ENCODE measurements around the gene GRID2. TPM values are rescaled to one million over a fixed set of nuclear protein-coding genes. Genes with fewer than 3 reads are reported as not detected.

GRID2 gene
- total and polyA plus RNA-seq, 2 of the 13 experiments (the other 11 are each of a cell fraction or from before 2014, with no cell fraction given), result not detected

DNA sequence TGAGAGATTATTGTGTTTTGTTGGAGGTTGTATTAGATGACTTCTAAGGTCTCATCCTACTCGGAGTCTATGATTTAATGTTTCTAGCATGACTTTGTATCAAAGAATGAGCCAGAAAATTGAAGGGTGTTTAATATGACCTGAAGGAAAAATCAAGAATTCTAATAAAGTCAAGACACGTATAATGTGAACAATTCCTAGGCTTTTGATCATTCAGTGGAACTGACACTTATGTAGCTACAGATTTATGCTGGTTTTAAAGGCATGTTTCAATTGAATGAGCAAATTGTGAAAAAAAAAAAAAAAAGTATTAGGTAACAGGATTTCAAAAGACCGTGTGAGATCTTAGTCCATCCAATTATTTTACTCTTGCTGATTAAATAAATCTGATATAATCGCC is 64.9 kb downstream of the GRID2 start (continued):
- TF ChIP-seq ZNF605 (CRISPR knock-in tag; IDR thresholded peaks at IDR 0.05) (no peak), MED1 (CRISPR knock-in tag; IDR thresholded peaks at IDR 0.05) (no peak), KMT2A (CRISPR knock-in tag; IDR thresholded peaks at IDR 0.05) (no peak), MEIS2 (CRISPR knock-in tag; IDR thresholded peaks at IDR 0.05) (no peak), ZNF446 (CRISPR knock-in tag; IDR thresholded peaks at IDR 0.05) (no peak)
- TF ChIP-seq, protein P1, sequence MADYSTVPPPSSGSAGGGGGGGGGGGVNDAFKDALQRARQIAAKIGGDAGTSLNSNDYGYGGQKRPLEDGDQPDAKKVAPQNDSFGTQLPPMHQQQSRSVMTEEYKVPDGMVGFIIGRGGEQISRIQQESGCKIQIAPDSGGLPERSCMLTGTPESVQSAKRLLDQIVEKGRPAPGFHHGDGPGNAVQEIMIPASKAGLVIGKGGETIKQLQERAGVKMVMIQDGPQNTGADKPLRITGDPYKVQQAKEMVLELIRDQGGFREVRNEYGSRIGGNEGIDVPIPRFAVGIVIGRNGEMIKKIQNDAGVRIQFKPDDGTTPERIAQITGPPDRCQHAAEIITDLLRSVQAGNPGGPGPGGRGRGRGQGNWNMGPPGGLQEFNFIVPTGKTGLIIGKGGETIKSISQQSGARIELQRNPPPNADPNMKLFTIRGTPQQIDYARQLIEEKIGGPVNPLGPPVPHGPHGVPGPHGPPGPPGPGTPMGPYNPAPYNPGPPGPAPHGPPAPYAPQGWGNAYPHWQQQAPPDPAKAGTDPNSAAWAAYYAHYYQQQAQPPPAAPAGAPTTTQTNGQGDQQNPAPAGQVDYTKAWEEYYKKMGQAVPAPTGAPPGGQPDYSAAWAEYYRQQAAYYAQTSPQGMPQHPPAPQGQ (CRISPR knock-in tag; IDR thresholded peaks at IDR 0.05; ENCODE audit: borderline replicate concordance), result no peak
- TF ChIP-seq, protein P2, sequence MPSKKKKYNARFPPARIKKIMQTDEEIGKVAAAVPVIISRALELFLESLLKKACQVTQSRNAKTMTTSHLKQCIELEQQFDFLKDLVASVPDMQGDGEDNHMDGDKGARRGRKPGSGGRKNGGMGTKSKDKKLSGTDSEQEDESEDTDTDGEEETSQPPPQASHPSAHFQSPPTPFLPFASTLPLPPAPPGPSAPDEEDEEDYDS (CRISPR knock-in tag; IDR thresholded peaks at IDR 0.05), result no peak

DNA sequence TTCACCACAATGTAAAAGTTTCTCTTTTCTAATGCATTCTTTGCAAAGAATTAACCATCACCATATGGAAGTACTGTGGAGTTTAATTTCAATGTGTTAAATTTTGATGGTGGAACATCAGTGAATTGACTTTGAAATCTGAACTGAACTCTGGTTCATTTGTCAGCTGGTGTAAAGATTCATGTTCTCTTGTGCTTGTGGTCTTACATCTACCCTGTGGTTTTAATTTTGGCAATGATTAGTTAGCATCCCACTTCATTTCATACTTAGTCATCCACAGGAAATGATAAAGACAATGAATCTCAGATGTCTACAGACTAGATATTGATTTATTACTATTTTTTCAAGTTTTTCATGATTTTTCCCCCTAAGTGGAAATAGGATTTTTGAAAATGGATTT is 77.8 kb downstream of the GRID2 start:
- BruUV-seq (replicated peaks), result no TSS peak
- no peaks in the 10 kb centered on the region for H4K20me1 ChIP-seq (ENCODE audit: insufficient read depth, low read length)
- no peak for ATAC-seq
- H2AFZ ChIP-seq (ENCODE audit: low read length), result no peak overlapping the region
- intact Hi-C loops (cut with micrococcal nuclease; ENCODE audit: unreplicated experiment), result no loop called here
- CTCF ChIA-PET (ENCODE audit: low intra/inter-chr PET ratio, low total read pairs), result no interaction called here
- H3K9me3 ChIP-seq (ENCODE audit: low read length), result 0 out of 2 replicates have a peak, but pooled peaks cover 4% of the 10 kb centered on the region
- no peaks in the 10 kb centered on the region for H3K4me1 ChIP-seq (ENCODE audit: insufficient read depth, low read length)
- no peak for FAIRE-seq
- no peak overlapping the region for H3K27ac ChIP-seq (ENCODE audit: extremely low read length, insufficient read depth, low read length)
- no peak for DNase-seq (ENCODE audit: low spot score)
- H3K4me3 ChIP-seq (replicated peaks in 1 of 3; ENCODE audit: insufficient read depth in 1 of 3, low read depth in 2 of 3, low read length in 3 of 3), result no peak overlapping the region
- no peaks in the 10 kb centered on the region for H3K27me3 ChIP-seq (ENCODE audit: control insufficient read depth in 1 of 2, insufficient read depth in 2 of 2, low read length in 2 of 2)
- no peaks in the 10 kb centered on the region for H3K36me3 ChIP-seq (replicated peaks in 1 of 2; ENCODE audit: control insufficient read depth in 1 of 2, insufficient read depth in 2 of 2, low read length in 2 of 2)
- in situ Hi-C loops (cut with HindIII; ENCODE audit: extremely low pct_ligation_motif_present, low pct_unique_long_range_greater_than_20kb), result loop anchor here (25.0 kb wide), 2 partner anchors 1269 to 1969 kb away; no protein-coding TSS in a partner anchor
- POLR2A ChIA-PET, result no interaction called here
- no peak overlapping the region for H3K9ac ChIP-seq (ENCODE audit: insufficient read depth, low read depth, low read length)
- no peak overlapping the region for H3K4me2 ChIP-seq (ENCODE audit: low read depth, low read length)
- no peaks in the 10 kb centered on the region for H3K79me2 ChIP-seq (ENCODE audit: insufficient read depth, low read length)
- TF ChIP-seq CEBPG (CRISPR knock-in tag; IDR thresholded peaks at IDR 0.05) (no peak), ZNF329 (CRISPR knock-in tag; IDR thresholded peaks at IDR 0.05; ENCODE audit: low read depth) (no peak), ZNF510 (CRISPR knock-in tag; IDR thresholded peaks at IDR 0.05; ENCODE audit: low read depth) (no peak), ZNF20 (CRISPR knock-in tag; IDR thresholded peaks at IDR 0.05) (no peak), AGO2 (optimal IDR thresholded peaks at IDR 0.05; ENCODE audit: low read depth, low read length) (no peak), ZNF616 (CRISPR knock-in tag; IDR thresholded peaks at IDR 0.05; ENCODE audit: low read depth) (no peak), CCAR2 (optimal IDR thresholded peaks at IDR 0.05; ENCODE audit: low read depth, low read length) (no peak), DPF2 (CRISPR knock-in tag; IDR thresholded peaks at IDR 0.05; ENCODE audit: borderline replicate concordance, low read depth) (no peak), SOX6 (IDR thresholded peaks at IDR 0.05) (no peak), SOX6 (CRISPR knock-in tag; IDR thresholded peaks at IDR 0.05) (no peak)
- TF ChIP-seq, protein P3, sequence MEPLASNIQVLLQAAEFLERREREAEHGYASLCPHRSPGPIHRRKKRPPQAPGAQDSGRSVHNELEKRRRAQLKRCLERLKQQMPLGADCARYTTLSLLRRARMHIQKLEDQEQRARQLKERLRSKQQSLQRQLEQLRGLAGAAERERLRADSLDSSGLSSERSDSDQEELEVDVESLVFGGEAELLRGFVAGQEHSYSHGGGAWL (CRISPR knock-in tag; IDR thresholded peaks at IDR 0.05), result no peak
- TF ChIP-seq, protein P4, sequence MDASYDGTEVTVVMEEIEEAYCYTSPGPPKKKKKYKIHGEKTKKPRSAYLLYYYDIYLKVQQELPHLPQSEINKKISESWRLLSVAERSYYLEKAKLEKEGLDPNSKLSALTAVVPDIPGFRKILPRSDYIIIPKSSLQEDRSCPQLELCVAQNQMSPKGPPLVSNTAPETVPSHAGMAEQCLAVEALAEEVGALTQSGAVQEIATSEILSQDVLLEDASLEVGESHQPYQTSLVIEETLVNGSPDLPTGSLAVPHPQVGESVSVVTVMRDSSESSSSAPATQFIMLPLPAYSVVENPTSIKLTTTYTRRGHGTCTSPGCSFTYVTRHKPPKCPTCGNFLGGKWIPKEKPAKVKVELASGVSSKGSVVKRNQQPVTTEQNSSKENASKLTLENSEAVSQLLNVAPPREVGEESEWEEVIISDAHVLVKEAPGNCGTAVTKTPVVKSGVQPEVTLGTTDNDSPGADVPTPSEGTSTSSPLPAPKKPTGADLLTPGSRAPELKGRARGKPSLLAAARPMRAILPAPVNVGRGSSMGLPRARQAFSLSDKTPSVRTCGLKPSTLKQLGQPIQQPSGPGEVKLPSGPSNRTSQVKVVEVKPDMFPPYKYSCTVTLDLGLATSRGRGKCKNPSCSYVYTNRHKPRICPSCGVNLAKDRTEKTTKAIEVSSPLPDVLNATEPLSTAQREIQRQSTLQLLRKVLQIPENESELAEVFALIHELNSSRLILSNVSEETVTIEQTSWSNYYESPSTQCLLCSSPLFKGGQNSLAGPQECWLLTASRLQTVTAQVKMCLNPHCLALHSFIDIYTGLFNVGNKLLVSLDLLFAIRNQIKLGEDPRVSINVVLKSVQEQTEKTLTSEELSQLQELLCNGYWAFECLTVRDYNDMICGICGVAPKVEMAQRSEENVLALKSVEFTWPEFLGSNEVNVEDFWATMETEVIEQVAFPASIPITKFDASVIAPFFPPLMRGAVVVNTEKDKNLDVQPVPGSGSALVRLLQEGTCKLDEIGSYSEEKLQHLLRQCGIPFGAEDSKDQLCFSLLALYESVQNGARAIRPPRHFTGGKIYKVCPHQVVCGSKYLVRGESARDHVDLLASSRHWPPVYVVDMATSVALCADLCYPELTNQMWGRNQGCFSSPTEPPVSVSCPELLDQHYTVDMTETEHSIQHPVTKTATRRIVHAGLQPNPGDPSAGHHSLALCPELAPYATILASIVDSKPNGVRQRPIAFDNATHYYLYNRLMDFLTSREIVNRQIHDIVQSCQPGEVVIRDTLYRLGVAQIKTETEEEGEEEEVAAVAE (CRISPR knock-in tag; IDR thresholded peaks at IDR 0.05; ENCODE audit: borderline replicate concordance), result no peak

All from HepG2 (cell line).